IMR-90 (cell line): ENCODE measurements around the gene SPCS2. TPM values are rescaled to one million over a fixed set of nuclear protein-coding genes. Genes with fewer than 3 reads are reported as not detected.

ENCODE experiments used
- ATAC-seq: fragments of 200-7000 bp; cut with Tn5 transposase; 2 replicates; pipeline ENCODE4 v1.9.1; 2020; ENCODE audit warnings: low read depth, mild to moderate bottlenecking, moderate library complexity
- BruUV-seq: library from RNA; stranded (reverse); fragments of 400-500 nt; replicated peaks from 2 replicates; lab custom pipeline; 2021; lab: Mats Ljungman, UMichigan
- CTCF ChIA-PET: fragments of 300-600 bp; formaldehyde crosslinking; extraction: SDS; loops from one replicate; lab custom pipeline; 2021; ENCODE audit warnings: antibody characterized with exemption; lab: Yijun Ruan, JAX
- POLR2A ChIA-PET: fragments of 300-600 bp; sonication (Branson Sonifier 250); formaldehyde crosslinking; loops from one replicate; lab custom pipeline; 2022; ENCODE audit warnings: antibody characterized with exemption; ENCODE audit not compliant: unreplicated experiment; lab: Charles Lee
- DNase-seq: peaks from one replicate; pipeline ENCODE4 v3.0.0; 2013
- H2AFZ ChIP-seq: replicated peaks from 2 replicates; pipeline ENCODE3; 2013; ENCODE audit warnings: low read length, mild to moderate bottlenecking; ENCODE audit not compliant: poor library complexity
- H2AK5ac ChIP-seq: 2 replicates; pipeline ENCODE4 v1.6.1; 2013; ENCODE audit warnings: low read depth, low read length, inconsistent platforms
- H2AK9ac ChIP-seq: replicated peaks from 2 replicates; pipeline ENCODE3; 2013; ENCODE audit warnings: mild to moderate bottlenecking, low read depth, low read length, moderate library complexity; ENCODE audit not compliant: poor library complexity
- H2BK120ac ChIP-seq: 2 replicates; pipeline ENCODE4 v1.6.1; 2013; ENCODE audit warnings: low read depth, low read length, inconsistent platforms
- H2BK15ac ChIP-seq: 3 replicates; pipeline ENCODE4 v1.6.1; 2013; ENCODE audit warnings: low read depth, low read length, inconsistent platforms
- H2BK20ac ChIP-seq: 2 replicates; pipeline ENCODE4 v1.6.1; 2013; ENCODE audit warnings: low read depth, mild to moderate bottlenecking, inconsistent platforms, low read length, moderate library complexity
- H2BK5ac ChIP-seq: 2 replicates; pipeline ENCODE4 v1.6.1; 2013; ENCODE audit warnings: mild to moderate bottlenecking, low read depth, low read length, inconsistent platforms; ENCODE audit not compliant: poor library complexity, severe bottlenecking
- H3K14ac ChIP-seq: replicated peaks from 2 replicates; pipeline ENCODE4 v1.6.1; 2013; ENCODE audit warnings: low read depth, low read length, inconsistent platforms
- H3K18ac ChIP-seq: 2 replicates; pipeline ENCODE4 v1.6.1; 2013; ENCODE audit warnings: low read depth, low read length, control low read depth
- H3K23ac ChIP-seq: 2 replicates; pipeline ENCODE4 v1.6.1; 2013; ENCODE audit warnings: low read depth, low read length, inconsistent platforms
- H3K27ac ChIP-seq: 2 replicates; pipeline ENCODE4 v1.5.1; 2013; ENCODE audit warnings: mild to moderate bottlenecking, control low read depth, low read length; ENCODE audit not compliant: insufficient read depth
- H3K27me3 ChIP-seq: 2 replicates; pipeline ENCODE4 v1.6.1; 2013; ENCODE audit warnings: low read length; ENCODE audit not compliant: control insufficient read depth, insufficient read depth
- H3K36me3 ChIP-seq: 2 replicates; pipeline ENCODE4 v1.6.1; 2013; ENCODE audit warnings: low read length, mixed read lengths; ENCODE audit not compliant: control insufficient read depth, insufficient read depth
- H3K4ac ChIP-seq: 2 replicates; pipeline ENCODE4 v1.6.1; 2013; ENCODE audit warnings: low read depth, low read length, inconsistent platforms
- H3K4me1 ChIP-seq: 2 replicates; pipeline ENCODE4 v1.6.1; 2013; ENCODE audit warnings: low read length, mixed read lengths; ENCODE audit not compliant: control insufficient read depth, insufficient read depth
- H3K4me2 ChIP-seq: 2 replicates; pipeline ENCODE4 v1.6.1; 2013; ENCODE audit warnings: low read depth, mild to moderate bottlenecking, control low read depth, low read length, moderate library complexity
- H3K4me3 ChIP-seq: 2 replicates; pipeline ENCODE4 v1.5.1; 2013; ENCODE audit warnings: low read depth, mild to moderate bottlenecking, control low read depth, low read length, moderate library complexity; ENCODE audit not compliant: insufficient read depth
- H3K56ac ChIP-seq: 2 replicates; pipeline ENCODE4 v1.6.1; 2013; ENCODE audit warnings: low read length, inconsistent platforms; ENCODE audit not compliant: insufficient read depth; ENCODE audit errors: extremely low read depth
- H3K79me1 ChIP-seq, 2 experiments: 2 replicates each; pipeline ENCODE4 v1.6.1; 2013; ENCODE audit warnings: low read length in 2 of 2, inconsistent platforms in 1 of 2, low read depth in 1 of 2
- H3K9ac ChIP-seq: 2 replicates; pipeline ENCODE4 v1.6.1; 2013; ENCODE audit warnings: low read depth, low read length, control low read depth
- H3K9me1 ChIP-seq: 2 replicates; pipeline ENCODE4 v1.6.1; 2013; ENCODE audit warnings: low read length, inconsistent platforms; ENCODE audit not compliant: insufficient read depth
- H3K9me3 ChIP-seq: 2 replicates; pipeline ENCODE4 v1.6.1; 2013; ENCODE audit warnings: low read length; ENCODE audit not compliant: control insufficient read depth, insufficient read depth
- H4K20me1 ChIP-seq: 2 replicates; pipeline ENCODE4 v1.6.1; 2013; ENCODE audit warnings: low read length, inconsistent platforms; ENCODE audit not compliant: insufficient read depth
- H4K5ac ChIP-seq: 2 replicates; pipeline ENCODE4 v1.6.1; 2013; ENCODE audit warnings: mild to moderate bottlenecking, low read depth, low read length, control low read depth
- H4K8ac ChIP-seq, 2 experiments: 2 replicates each; pipeline ENCODE4 v1.6.1; 2013; ENCODE audit warnings: low read depth in 2 of 2, low read length in 2 of 2, control low read depth in 1 of 2, inconsistent platforms in 1 of 2
- H4K91ac ChIP-seq: 2 replicates; pipeline ENCODE4 v1.6.1; 2013; ENCODE audit warnings: low read depth, low read length, inconsistent platforms; ENCODE audit not compliant: insufficient read depth
- BHLHE40 ChIP-seq: fragments of 150-350 bp; IDR thresholded peaks from 2 replicates; pipeline ENCODE4 v1.6.1; 2016; ENCODE audit warnings: mild to moderate bottlenecking, low read depth, low read length
- CHD1 ChIP-seq: IDR thresholded peaks from 2 replicates; pipeline ENCODE4 v1.6.1; 2012; ENCODE audit warnings: low read depth, low read length, improper control_type of control experiment
- MAFK ChIP-seq: IDR thresholded peaks from 2 replicates; pipeline ENCODE4 v1.6.1; 2012; ENCODE audit warnings: low read depth, low read length, improper control_type of control experiment
- MAZ ChIP-seq: IDR thresholded peaks from 2 replicates; pipeline ENCODE4 v1.6.1; 2012; ENCODE audit warnings: low read depth, mild to moderate bottlenecking, low read length, improper control_type of control experiment, moderate library complexity, borderline replicate concordance
- NFE2L2 ChIP-seq: fragments of 150-350 bp; IDR thresholded peaks from 2 replicates; pipeline ENCODE4 v1.6.1; 2016; ENCODE audit warnings: low read depth, mild to moderate bottlenecking, low read length
- POLR2A ChIP-seq: IDR thresholded peaks from 2 replicates; pipeline ENCODE4 v1.6.1; 2012; ENCODE audit warnings: mild to moderate bottlenecking, low read depth, low read length
- RCOR1 ChIP-seq: IDR thresholded peaks from 2 replicates; pipeline ENCODE4 v1.6.1; 2012; ENCODE audit warnings: mild to moderate bottlenecking, low read length, improper control_type of control experiment; ENCODE audit not compliant: insufficient replicate concordance
- USF2 ChIP-seq: fragments of 150-350 bp; IDR thresholded peaks from 2 replicates; pipeline ENCODE4 v1.6.1; 2017; ENCODE audit warnings: mild to moderate bottlenecking, antibody characterized with exemption, low read length, low read depth
- WGBS, 2 experiments: methylation state at CpG; one replicate each; pipeline versions ENCODE4 v1.1.5 to v1.1.7; 2013; ENCODE audit warnings: missing lambda C conversion rate in 2 of 2; ENCODE audit not compliant: insufficient read length in 1 of 2; ENCODE audit errors: extremely low coverage in 2 of 2; 5-methylcytosine and 5-hydroxymethylcytosine counted together
- dilution Hi-C: fragments of 300-500 bp; cut with HindIII; formaldehyde crosslinking; loops from one replicate; pipeline ENCODE4 v1.14.3; 2018; ENCODE audit warnings: low sequenced_read_pairs; ENCODE audit not compliant: unreplicated experiment
- in situ Hi-C: fragments of 300-500 bp; cut with MboI; formaldehyde crosslinking; loops from 3 replicates; pipeline ENCODE4 v1.14.3; 2019; ENCODE audit warnings: low sequenced_read_pairs, inconsistent platforms, mixed read lengths
- intact Hi-C: fragments of 100-400 bp; cut with micrococcal nuclease; formaldehyde crosslinking; loops from 2 replicates; pipeline ENCODE4 v1.10.0; 2022
- polyA plus RNA-seq, 3 experiments: library from polyadenylated mRNA; depleted of rRNA; stranded (reverse); fragments of >200 nt; gene quantifications; 2 replicates each; pipeline ENCODE4 v1.2.3, GENCODE V29; 2012; ENCODE audit warnings: low replicate concordance in 1 of 3
- total RNA-seq: library from RNA; depleted of rRNA; stranded (reverse); fragments of >200 nt; gene quantifications from 2 replicates; pipeline ENCODE4 v1.2.3, GENCODE V29; 2012
- TF ChIP-seq, protein P1 (sequence below): fragments of 150-350 bp; IDR thresholded peaks from 2 replicates; pipeline ENCODE4 v1.6.1; 2016; ENCODE audit warnings: low read depth, mild to moderate bottlenecking, low read length, moderate library complexity, borderline replicate concordance
- TF ChIP-seq, protein P2 (sequence below): conservative IDR thresholded peaks from 2 replicates; pipeline ENCODE4 v1.5.1; 2012; ENCODE audit warnings: mild to moderate bottlenecking, low read depth, low read length, improper control_type of control experiment

Gene SPCS2
- total and polyA plus RNA-seq, 2 of the 4 experiments (the other 2 are of a cell fraction): 15.4 to 76.0 TPM

DNA sequence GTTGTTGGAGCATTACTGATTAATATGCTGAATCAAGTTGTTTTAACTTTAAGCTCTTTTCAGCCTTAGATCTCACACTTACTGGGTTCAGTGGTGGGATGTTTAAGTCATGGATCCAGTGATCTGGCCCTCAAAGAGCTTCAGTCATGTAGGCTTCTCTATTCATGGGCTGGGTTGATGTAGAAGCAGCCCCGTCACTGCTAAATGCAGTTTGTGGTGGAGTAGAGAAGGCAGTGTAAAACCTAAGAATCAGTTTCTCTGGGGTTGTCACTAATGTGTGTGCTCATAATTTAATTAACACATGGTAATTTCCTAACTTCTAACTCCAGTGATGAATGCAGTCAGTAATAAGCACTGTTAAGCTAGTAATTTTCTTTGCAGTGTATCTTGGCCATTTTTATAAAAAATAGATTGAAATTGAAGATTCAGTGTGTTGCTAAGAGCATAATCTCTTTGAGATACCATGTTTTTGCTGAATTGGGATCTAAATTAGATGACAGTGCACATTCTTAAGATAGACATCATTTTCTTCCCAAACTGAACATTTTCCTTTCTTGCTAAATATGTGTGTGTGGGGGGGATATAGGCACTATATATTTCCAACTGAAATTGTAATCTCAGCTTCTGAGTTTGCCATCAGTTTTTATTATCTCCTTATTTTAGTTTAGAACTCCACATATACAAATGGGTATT lies 9.0 kb downstream of the SPCS2 start:
- Histone ChIP-seq H3K79me1 (peaks cover 30 to 76% of the 10 kb centered on the region in 2 experiments), H3K14ac (peak overlapping the region; percentile 37; the same call in 1 of the 2 replicates), H4K91ac (no peak overlapping the region), H2BK20ac (no peak overlapping the region), H2BK5ac (peak overlapping the region; percentile 9), H3K4ac (no peak overlapping the region), H3K9ac (no peak overlapping the region), H3K18ac (no peak overlapping the region), H2AFZ (no peak overlapping the region), H3K9me3 (no peaks in the 10 kb centered on the region), H2BK120ac (no peak overlapping the region), H3K4me1 (peaks cover 10% of the 10 kb centered on the region), H4K8ac (no peak overlapping the region; a peak in 1 of 4 replicates), H3K36me3 (peaks cover 6% of the 10 kb centered on the region; the same call in 1 of the 2 replicates), H2BK15ac (no peak overlapping the region), H3K4me3 (no peak overlapping the region), H3K27me3 (no peaks in the 10 kb centered on the region), H4K20me1 (peaks cover 65% of the 10 kb centered on the region), H2AK5ac (no peak overlapping the region), H3K27ac (peak overlapping the region; percentile 6; the same call in 1 of the 2 replicates), H4K5ac (no peak overlapping the region), H3K9me1 (peaks cover 9% of the 10 kb centered on the region; the same call in 1 of the 2 replicates), H3K23ac (no peak overlapping the region), H3K56ac (no peak overlapping the region), H2AK9ac (no peak overlapping the region), H3K4me2 (no peak overlapping the region)
- TF ChIP-seq RCOR1: no peak
- no peak for TF ChIP-seq MAZ
- TF ChIP-seq, protein P1, sequence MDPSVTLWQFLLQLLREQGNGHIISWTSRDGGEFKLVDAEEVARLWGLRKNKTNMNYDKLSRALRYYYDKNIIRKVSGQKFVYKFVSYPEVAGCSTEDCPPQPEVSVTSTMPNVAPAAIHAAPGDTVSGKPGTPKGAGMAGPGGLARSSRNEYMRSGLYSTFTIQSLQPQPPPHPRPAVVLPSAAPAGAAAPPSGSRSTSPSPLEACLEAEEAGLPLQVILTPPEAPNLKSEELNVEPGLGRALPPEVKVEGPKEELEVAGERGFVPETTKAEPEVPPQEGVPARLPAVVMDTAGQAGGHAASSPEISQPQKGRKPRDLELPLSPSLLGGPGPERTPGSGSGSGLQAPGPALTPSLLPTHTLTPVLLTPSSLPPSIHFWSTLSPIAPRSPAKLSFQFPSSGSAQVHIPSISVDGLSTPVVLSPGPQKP: no peak
- TF ChIP-seq MAFK: peak; percentile 90
- no peak for TF ChIP-seq POLR2A
- no peak for TF ChIP-seq BHLHE40
- no peak for TF ChIP-seq USF2
- no peak for TF ChIP-seq CHD1
- TF ChIP-seq, protein P2, sequence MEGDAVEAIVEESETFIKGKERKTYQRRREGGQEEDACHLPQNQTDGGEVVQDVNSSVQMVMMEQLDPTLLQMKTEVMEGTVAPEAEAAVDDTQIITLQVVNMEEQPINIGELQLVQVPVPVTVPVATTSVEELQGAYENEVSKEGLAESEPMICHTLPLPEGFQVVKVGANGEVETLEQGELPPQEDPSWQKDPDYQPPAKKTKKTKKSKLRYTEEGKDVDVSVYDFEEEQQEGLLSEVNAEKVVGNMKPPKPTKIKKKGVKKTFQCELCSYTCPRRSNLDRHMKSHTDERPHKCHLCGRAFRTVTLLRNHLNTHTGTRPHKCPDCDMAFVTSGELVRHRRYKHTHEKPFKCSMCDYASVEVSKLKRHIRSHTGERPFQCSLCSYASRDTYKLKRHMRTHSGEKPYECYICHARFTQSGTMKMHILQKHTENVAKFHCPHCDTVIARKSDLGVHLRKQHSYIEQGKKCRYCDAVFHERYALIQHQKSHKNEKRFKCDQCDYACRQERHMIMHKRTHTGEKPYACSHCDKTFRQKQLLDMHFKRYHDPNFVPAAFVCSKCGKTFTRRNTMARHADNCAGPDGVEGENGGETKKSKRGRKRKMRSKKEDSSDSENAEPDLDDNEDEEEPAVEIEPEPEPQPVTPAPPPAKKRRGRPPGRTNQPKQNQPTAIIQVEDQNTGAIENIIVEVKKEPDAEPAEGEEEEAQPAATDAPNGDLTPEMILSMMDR: no peak
- TF ChIP-seq NFE2L2: peak; percentile 64
- in situ Hi-C loops: no loop called here
- intact Hi-C loops: no loop called here
- ChIA-PET CTCF (no interaction called here), POLR2A (no interaction called here)
- ATAC-seq (no peak), DNase-seq (no peak)
- no TSS peak for BruUV-seq
- dilution Hi-C loops: no loop called here
- no CpG with 5 or more reads among the region's 1 CpG for WGBS, 2 experiments
